Esophagus squamous epithelium (tissue), 5 donors: ENCODE data around the gene PRR19. TPM values are rescaled to one million over a fixed set of nuclear protein-coding genes. Genes with fewer than 3 reads are reported as not detected.
"Not testable (repeated sequence)": the region's sequence is repeated elsewhere in the genome, so short reads cannot be mapped to it uniquely, and the experiment has no call there.

ENCODE experiments used
- DNase-seq: peaks from one replicate; lab custom pipeline; 2025; lab: John Stamatoyannopoulos, UW
- H3K27ac ChIP-seq, 4 donors: fragments of 200-600 bp; sonication (generic); one replicate each; pipeline ENCODE4 v1.5.1; 2016 to 2019; ENCODE audit warnings: mild to moderate bottlenecking in 1 of 4
- H3K27me3 ChIP-seq, 4 donors: fragments of 200-600 bp; sonication (generic); 1 replicate in 3 of 4; 2 replicates in 1 of 4; pipeline versions ENCODE4 v1.5.1 to v1.6.0; 2017 to 2021; ENCODE audit warnings: antibody characterized with exemption in 1 of 4
- H3K36me3 ChIP-seq, 3 donors: fragments of 200-600 bp; sonication (generic); one replicate each; pipeline ENCODE4 v1.5.1; 2016 to 2019
- H3K4me1 ChIP-seq, 3 donors: fragments of 200-600 bp; sonication (generic); one replicate each; pipeline ENCODE4 v1.5.1; 2017 to 2019
- H3K4me3 ChIP-seq, 4 donors: fragments of 200-600 bp; sonication (generic); 1 replicate in 3 of 4; 2 replicates in 1 of 4; pipeline ENCODE4 v1.5.1; 2016 to 2019; ENCODE audit warnings: mild to moderate bottlenecking in 2 of 4, moderate library complexity in 1 of 4
- H3K9me3 ChIP-seq, 3 donors: fragments of 200-600 bp; sonication (generic); one replicate each; pipeline ENCODE4 v1.5.1; 2016 to 2019
- CTCF ChIP-seq, 6 experiments: fragments of 450-650 bp in 4 of 6; fragments of 200-600 bp in 2 of 6; sonication (generic) in 2 of 6; IDR thresholded peaks; one replicate each; pipeline ENCODE4 v1.5.1; 2016 to 2019; ENCODE audit warnings: antibody characterized with exemption in 6 of 6, mild to moderate bottlenecking in 4 of 6, moderate library complexity in 4 of 6
- POLR2A ChIP-seq, 4 donors: fragments of 450-650 bp; IDR thresholded peaks; one replicate each; pipeline ENCODE4 v1.6.1; 2017; ENCODE audit warnings: antibody characterized with exemption in 4 of 4, mild to moderate bottlenecking in 4 of 4, moderate library complexity in 3 of 4
- WGBS, 2 donors: methylation state at CpG; one replicate each; pipeline ENCODE4 v1.1.5; 2018; 5-methylcytosine and 5-hydroxymethylcytosine counted together
- intact Hi-C: fragments of 100-400 bp; cut with DNase I; formaldehyde crosslinking; loops from one replicate; pipeline ENCODE4 v1.15.0; 2022
- total RNA-seq, 4 donors: library from RNA; depleted of rRNA; stranded (reverse); fragments of >200 nt; gene quantifications; one replicate each; pipeline ENCODE4 v1.1.0, GENCODE V29; 2016
- donor health status: DM: yes; HTN: yes; CAD: no.

PRR19 gene
- total RNA-seq, 4 donors from 2014 or later, result 0.75 to 1.0 (median 0.82) TPM

DNA sequence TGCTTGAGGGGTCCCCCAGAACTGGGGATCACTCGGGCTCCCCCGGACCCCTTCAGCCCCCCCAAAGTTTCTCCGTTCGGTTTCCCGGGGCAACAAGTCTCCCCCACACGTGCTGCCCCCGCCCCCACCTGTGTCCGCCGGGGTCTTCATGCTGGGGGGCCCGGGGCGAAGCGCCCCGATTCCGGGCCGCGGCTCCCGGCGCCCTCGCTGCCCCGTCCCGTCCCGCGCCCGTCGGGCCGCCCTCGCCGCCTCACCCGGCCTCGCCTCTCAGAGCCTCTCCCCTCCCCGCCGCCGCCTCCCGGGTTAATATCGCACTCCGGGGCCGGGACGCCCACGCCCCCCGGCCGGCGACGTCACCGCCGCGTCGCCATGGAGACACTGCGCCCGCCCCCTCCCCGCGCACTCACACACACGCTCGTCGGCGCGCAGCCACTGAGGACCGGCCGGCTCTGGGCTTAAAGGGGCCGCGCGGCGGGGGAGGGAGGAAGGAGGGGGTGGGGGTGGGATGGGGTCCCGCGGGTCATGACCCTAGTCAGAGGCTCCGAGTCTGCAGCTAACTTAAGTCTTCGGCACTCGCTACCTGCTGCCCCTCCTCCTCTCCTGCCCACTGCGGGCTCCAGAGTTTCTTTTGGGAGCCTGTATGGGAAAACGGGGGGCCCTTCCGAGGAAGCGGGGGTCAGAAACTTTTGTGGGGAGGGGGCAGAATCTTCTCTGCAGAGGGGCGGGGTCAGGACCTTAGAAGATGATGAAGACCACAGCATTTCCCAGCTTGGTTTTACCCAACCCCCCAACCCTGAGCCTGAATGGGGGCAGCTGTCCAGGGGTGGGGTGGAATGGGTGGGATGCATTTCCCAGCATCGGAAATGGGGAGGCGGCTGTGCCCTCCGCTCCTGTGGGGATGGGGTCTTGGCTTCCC, 46.8 kb upstream of the PRR19 start, which contains the start of gene ERF:
TSS of gene ERF (minus strand) at position 279 of the 916 bp plus-strand sequence. CDS start at position 150, 129 bp downstream.
- Histone ChIP-seq H3K9me3 (no peaks in the 10 kb centered on the region), H3K4me1 (peaks cover 27 to 56% (median 43%) of the 10 kb centered on the region in 3 donors), H3K4me3 (peak within 1 kb of the TSS; percentile 91 to 99 (median 96)), H3K27me3 (no peaks in the 10 kb centered on the region), H3K36me3 (peaks cover 0 to 2% (median 0%) of the 10 kb centered on the region in 3 donors), H3K27ac (peak within 1 kb of the TSS; percentile 97 to 100 (median 100))
- TF ChIP-seq POLR2A (IDR thresholded peaks at IDR 0.05) (peak in 3 of 4 donors; percentile 97 to 99 (median 99)), CTCF (IDR thresholded peaks at IDR 0.05) (peak in 2 of 6 experiments; percentile 12 to 13)
- peak; percentile 71 for DNase-seq
- WGBS, 2 donors, result 0 to 2% methylated on average over 6 to 9 of the region's 75 CpGs
- intact Hi-C loops, result no loop called here

GRCh38 chr19:42255766-42256745, 45.9 kb upstream of the PRR19 start:
- Histone ChIP-seq H3K4me3 (peak overlapping the region; percentile 91 to 99 (median 96)), H3K27me3 (no peaks in the 10 kb centered on the region), H3K9me3 (no peaks in the 10 kb centered on the region), H3K4me1 (peaks cover 20 to 46% (median 34%) of the 10 kb centered on the region in 3 donors), H3K36me3 (no peaks in the 10 kb centered on the region), H3K27ac (peak overlapping the region; percentile 97 to 100 (median 100))
- no peak for TF ChIP-seq CTCF (IDR thresholded peaks at IDR 0.05)
- TF ChIP-seq POLR2A (IDR thresholded peaks at IDR 0.05), result no peak
- WGBS, 2 donors, result 5 to 7% methylated on average over 28 to 32 of the region's 38 CpGs
- DNase-seq, result no peak
- intact Hi-C loops, result no loop called here

- H3K36me3 ChIP-seq, H3K4me3 ChIP-seq, H3K9me3 ChIP-seq, DNase-seq, H3K27me3 ChIP-seq, intact Hi-C loops, H3K27ac ChIP-seq: not testable (repeated sequence)
- 81 to 83% methylated on average over 3 of the region's 3 CpGs for WGBS, 2 donors
- H3K4me1 ChIP-seq, result peaks cover 2 to 28% (median 16%) of the 10 kb centered on the region in 3 donors
These were observed 44.1 kb upstream of the PRR19 start for GRCh38 chr19:42257842-42258241.

- no peak for DNase-seq
- no peak for TF ChIP-seq POLR2A (IDR thresholded peaks at IDR 0.05)
- no peak overlapping the region for H3K27ac ChIP-seq
- H3K27me3 ChIP-seq, result no peaks in the 10 kb centered on the region
- no peak overlapping the region for H3K4me3 ChIP-seq
- intact Hi-C loops, result no loop called here
- peaks cover 0 to 4% (median under 1%) of the 10 kb centered on the region in 3 donors for H3K4me1 ChIP-seq
- no peaks in the 10 kb centered on the region for H3K36me3 ChIP-seq
- H3K9me3 ChIP-seq, result no peaks in the 10 kb centered on the region
- WGBS, 2 donors, result 93 to 94% methylated on average over 3 of the region's 3 CpGs
These were observed 40.2 kb upstream of the PRR19 start for GRCh38 chr19:42261763-42262162.

GRCh38 chr19:42266105-42266504, 35.8 kb upstream of the PRR19 start:
- 75 to 95% methylated on average over 2 to 4 of the region's 4 CpGs for WGBS, 2 donors
- intact Hi-C loops, H3K27ac ChIP-seq, H3K27me3 ChIP-seq, H3K4me3 ChIP-seq, H3K9me3 ChIP-seq, DNase-seq, H3K36me3 ChIP-seq: not testable (repeated sequence)
- peaks cover 19 to 26% (median 20%) of the 10 kb centered on the region in 3 donors for H3K4me1 ChIP-seq

DNA sequence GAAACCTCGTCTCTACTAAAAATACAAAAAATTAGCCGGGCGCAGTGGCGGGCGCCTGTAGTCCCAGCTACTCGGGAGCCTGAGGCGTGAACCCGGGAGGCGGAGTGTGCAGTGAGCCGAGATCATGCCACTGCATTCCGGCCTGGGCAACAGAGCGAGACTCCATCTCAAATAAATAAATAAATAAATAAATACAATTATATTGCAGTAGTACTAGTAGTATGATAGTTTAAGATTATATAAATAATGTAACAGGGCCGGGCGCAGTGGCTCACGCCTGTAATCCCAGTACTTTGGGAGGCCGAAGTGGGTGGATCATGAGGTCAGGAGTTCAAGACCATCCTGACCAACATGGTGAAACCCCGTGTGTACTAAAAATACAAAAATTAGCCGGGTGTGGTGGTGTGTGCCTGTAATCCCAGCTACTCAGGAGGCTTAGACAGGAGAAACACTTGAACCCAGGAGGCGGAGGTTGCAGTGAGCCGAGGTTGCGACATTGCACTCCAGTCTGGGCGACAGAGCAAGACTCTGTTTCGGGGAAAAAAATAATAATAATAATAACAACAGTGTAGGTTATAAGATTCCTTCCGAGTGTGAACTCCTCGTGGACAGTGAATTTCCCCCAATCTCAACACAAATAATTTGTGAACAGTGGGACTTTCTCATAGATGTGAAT, 34.9 kb upstream of the PRR19 start:
- DNase-seq, H3K4me3 ChIP-seq, H3K27me3 ChIP-seq, intact Hi-C loops, H3K9me3 ChIP-seq, H3K36me3 ChIP-seq: not testable (repeated sequence)
- H3K4me1 ChIP-seq, result peaks cover 22 to 35% (median 28%) of the 10 kb centered on the region in 3 donors
- peak overlapping the region in 1 of 4 donors; percentile 99 for H3K27ac ChIP-seq
- WGBS, 2 donors, result 88 to 91% methylated on average over 24 to 25 of the region's 25 CpGs
